Natural killer cell treated with Interleukin-12 subunit alpha and Interleukin-12 subunit beta and Interleukin-15 and Interleukin-18, amount 100 ng/mL, for 72 hours (primary cell): Measurements from ENCODE around the gene HSFX1. TPM values are rescaled to one million over a fixed set of nuclear protein-coding genes. Genes with fewer than 3 reads are reported as not detected.
"Not testable (repeated sequence)": the region's sequence is repeated elsewhere in the genome, so short reads cannot be mapped to it uniquely, and the experiment has no call there.

Experiments used
- ATAC-seq, 2 donors: fragments of 150-1000 bp; cut with Tn5 transposase in 1 of 2; sonication (Bioruptor Pico), chemical (Tn5 transposase) in 1 of 2; 2 replicates each; pipeline ENCODE4 v1.10.0; 2021
- DNase-seq: peaks from one replicate; pipeline ENCODE4 v3.0.0; 2022; ENCODE audit warnings: low spot score
- H3K27ac Mint-ChIP-seq, 2 donors: 1 replicate in 1 of 2; 2 replicates in 1 of 2; pipeline ENCODE4 v1.8.0; 2022; ENCODE audit warnings: mixed read lengths in 2 of 2, mild to moderate bottlenecking in 1 of 2, moderate library complexity in 1 of 2
- H3K27me3 Mint-ChIP-seq, 2 donors: 1 replicate in 1 of 2; 2 replicates in 1 of 2; pipeline ENCODE4 v1.8.0; 2022; ENCODE audit warnings: mixed read lengths in 2 of 2
- H3K36me3 Mint-ChIP-seq: one replicate; pipeline ENCODE4 v1.8.0; 2022; ENCODE audit warnings: mixed read lengths
- H3K4me1 Mint-ChIP-seq, 2 donors: 1 replicate in 1 of 2; 2 replicates in 1 of 2; pipeline ENCODE4 v1.8.0; 2022; ENCODE audit warnings: low read depth in 2 of 2, mixed read lengths in 2 of 2, mild to moderate bottlenecking in 1 of 2
- H3K4me3 Mint-ChIP-seq: one replicate; pipeline ENCODE4 v1.8.0; 2022; ENCODE audit warnings: mixed read lengths
- H3K9me3 Mint-ChIP-seq: 2 replicates; pipeline ENCODE4 v1.8.0; 2022; ENCODE audit warnings: mixed read lengths
- total RNA-seq, 2 donors: library from RNA; stranded (reverse); gene quantifications; one replicate each; pipeline ENCODE4 v1.2.3, GENCODE V29; 2022

Gene HSFX1
- total RNA-seq, 2 donors from 2014 or later = 0.33 to 0.52 TPM

DNA sequence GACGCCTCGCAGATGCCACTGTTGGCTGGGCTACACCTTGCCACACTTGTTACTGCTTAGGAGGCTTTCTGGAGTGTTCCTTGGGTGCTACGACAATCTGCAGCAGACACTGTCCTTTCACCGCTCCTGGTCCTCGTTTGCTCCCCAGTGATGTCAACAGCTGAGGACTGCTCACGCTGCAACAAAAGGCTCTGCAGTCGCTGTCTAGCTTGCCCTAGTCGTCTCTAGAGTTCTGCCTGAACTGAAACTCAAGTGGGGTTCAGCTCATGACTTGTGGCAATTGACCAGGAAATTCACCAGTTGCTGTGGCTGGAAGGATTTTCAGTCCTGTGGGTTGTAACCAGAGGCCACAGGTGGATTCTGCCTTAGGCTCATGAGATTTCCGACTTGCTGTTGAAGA, 842 bp upstream of the HSFX1 start:
- H3K27me3 Mint-ChIP-seq, H3K27ac Mint-ChIP-seq, H3K4me3 Mint-ChIP-seq, ATAC-seq, H3K36me3 Mint-ChIP-seq, DNase-seq, H3K4me1 Mint-ChIP-seq, H3K9me3 Mint-ChIP-seq: not testable (repeated sequence)

DNA sequence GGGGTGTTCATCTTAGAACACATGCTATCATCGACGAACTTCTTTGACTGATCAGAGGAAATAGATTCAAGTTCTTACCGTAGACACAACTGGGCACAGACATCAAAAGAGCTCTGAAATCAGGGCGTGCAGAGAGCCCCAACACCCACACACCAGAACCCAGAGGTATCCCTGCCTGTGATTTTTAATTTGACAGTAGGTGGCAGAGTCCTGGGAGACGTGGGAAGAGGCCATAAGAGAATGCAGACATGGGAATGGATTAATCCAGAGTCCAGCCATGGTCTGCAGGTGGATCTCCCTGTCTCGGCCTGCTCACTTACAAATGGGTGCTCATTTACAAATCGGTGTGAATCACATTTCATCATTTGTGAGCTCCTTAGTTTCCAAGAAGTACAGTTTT, 4.1 kb downstream of the HSFX1 start:
- H3K4me3 Mint-ChIP-seq, DNase-seq, H3K27ac Mint-ChIP-seq, H3K4me1 Mint-ChIP-seq, ATAC-seq, H3K27me3 Mint-ChIP-seq, H3K36me3 Mint-ChIP-seq, H3K9me3 Mint-ChIP-seq: not testable (repeated sequence)

DNA sequence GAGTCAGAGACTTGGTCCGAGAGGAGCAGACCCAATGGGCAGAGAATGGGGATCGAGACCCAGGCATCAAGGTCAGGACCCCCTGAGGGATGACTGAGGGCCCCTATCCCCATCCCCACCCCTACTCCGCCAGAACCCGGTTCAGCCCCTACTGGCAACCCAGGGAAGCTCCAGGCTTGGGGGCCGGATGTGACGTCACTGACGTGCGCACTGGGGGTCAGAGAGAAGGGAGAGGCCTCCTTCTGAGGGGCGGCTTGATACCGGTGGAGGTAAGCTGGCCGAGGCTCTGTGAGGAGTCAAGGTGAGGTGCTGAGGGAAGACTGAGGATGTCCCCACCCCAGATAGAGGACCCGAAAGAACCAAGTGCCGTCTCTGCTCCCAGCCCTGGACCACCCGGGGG, 7.9 kb downstream of the HSFX1 start, which contains the start of gene MAGEA9:
Gene MAGEA9, plus strand, starts transcription at position 204 of the 400 bp plus-strand sequence. CDS start 4,281 bp downstream, outside the sequence.
- H3K9me3 Mint-ChIP-seq, H3K36me3 Mint-ChIP-seq, DNase-seq, ATAC-seq, H3K27ac Mint-ChIP-seq, H3K4me3 Mint-ChIP-seq, H3K4me1 Mint-ChIP-seq, H3K27me3 Mint-ChIP-seq: not testable (repeated sequence)

DNA sequence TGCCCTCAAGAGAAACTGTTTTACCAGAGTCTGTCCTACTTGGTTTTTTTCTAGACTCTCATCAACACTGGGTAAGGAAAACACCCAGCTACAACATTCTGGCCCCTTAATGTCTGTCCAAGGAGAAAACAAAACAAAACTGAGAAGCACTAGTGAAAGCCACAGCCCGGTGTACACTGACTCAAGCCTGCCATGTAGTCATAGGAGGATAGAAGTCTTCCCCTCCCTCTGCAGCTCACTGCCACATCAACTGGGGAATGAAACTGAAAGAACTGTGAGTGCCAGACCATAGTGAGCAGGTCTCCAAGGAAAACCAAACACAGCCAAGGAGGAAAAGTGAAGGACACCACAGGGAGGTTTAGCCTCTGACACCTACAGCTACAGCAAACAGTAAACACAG, 21.7 kb downstream of the HSFX1 start:
- not testable (repeated sequence) for H3K27ac Mint-ChIP-seq
- ATAC-seq = peak; percentile 97 to 99

DNA sequence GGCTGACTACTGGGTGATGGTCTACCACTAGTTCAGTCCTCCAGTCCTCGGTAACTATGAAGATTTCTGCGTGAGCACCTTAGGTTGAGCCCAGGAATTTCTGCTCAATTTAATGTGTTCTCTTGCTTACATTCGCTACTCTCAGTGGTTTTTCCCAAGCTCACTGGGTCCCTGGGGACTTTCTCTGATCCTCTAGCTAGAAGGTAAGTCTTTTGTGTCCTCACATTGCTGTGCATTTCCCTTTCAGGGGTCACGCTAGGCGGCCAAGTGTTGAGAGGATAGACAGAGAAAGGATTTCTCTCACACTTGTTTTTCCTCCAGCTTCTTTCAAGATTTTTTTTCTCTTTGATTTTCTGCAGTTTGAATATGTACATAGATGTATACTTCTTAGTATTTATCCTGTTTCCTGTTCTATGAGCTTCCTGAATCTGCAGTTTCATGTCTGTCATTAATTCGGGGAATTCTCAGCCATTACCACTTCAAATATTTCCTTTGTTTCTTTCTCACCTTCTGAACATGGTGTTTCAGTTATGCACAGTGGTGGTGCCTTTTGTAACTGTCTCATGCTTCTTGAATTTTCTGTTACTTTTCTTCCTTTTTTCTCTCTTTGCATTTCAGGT, 25.3 kb downstream of the HSFX1 start:
- Mint-ChIP-seq H3K4me1 (peaks cover 6 to 40% of the 10 kb centered on the region in 2 donors), H3K4me3 (peak overlapping the region; percentile 38), H3K36me3 (no peaks in the 10 kb centered on the region), H3K9me3 (no peaks in the 10 kb centered on the region), H3K27ac (peak overlapping the region in 1 of 2 donors; percentile 34), H3K27me3 (peaks cover 0 to 14% of the 10 kb centered on the region in 2 donors)
- DNase-seq (no peak), ATAC-seq (no peak)

More for the DNA sequence above, 21.7 kb downstream of the HSFX1 start:
- H3K9me3 Mint-ChIP-seq, H3K36me3 Mint-ChIP-seq, H3K4me3 Mint-ChIP-seq, H3K27me3 Mint-ChIP-seq, DNase-seq: not testable (repeated sequence)
- H3K4me1 Mint-ChIP-seq = peaks cover 6 to 35% of the 10 kb centered on the region in 2 donors

DNA sequence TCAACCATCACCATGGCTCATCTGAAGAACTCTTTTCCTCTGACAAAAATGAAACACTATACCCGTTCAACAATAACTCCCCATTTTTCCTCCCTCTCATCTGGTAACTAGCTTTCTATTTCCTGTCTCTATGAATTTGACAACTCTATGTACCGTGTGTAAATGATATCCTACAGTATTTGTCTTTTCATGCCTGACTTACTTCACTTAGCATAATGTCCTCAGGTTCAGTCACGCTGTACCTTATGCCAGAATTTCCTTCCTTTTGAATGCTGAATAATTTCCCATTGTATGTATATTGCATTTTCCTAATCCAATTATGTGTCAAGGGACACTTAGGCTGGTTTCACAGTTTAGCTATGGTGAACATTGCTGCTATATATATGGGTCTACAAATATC, 26.1 kb downstream of the HSFX1 start:
- DNase-seq (no peak), ATAC-seq (no peak)
- Mint-ChIP-seq H3K27ac (peak overlapping the region in 1 of 2 donors; percentile 34), H3K36me3 (no peaks in the 10 kb centered on the region), H3K9me3 (no peaks in the 10 kb centered on the region), H3K27me3 (peaks cover 0 to 14% of the 10 kb centered on the region in 2 donors), H3K4me3 (peak overlapping the region; percentile 38), H3K4me1 (peaks cover 6 to 40% of the 10 kb centered on the region in 2 donors)

DNA sequence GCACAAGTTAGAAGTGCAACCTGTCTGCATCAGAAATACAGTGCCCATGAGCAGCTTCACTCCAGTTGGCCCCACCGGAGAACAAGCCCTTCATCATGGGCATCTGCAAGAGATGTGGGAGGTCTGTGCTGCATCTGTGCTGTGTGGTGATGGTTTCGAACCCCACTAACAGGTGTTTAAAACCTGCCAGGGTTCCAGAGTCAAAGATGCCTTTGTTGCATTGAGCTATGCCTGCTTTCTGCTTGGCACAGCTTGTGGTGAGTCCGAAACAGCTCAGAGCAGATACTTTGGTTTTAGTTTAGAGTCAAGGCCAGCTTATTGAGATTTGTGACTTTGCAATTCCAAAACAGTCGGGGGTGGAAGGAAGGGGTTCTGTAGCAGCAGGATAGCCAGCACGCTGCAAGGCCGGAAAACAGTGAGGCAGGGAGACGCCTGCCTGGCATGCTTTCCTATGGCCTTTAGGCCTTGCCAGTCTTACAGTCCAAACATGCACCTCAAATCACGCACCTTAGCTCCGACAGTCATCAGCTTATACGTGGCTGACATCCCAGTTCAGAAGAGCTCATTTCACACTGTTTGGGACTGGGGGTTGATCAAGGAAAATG, 29.7 kb downstream of the HSFX1 start:
- H3K4me3 Mint-ChIP-seq = no peak overlapping the region
- no peaks in the 10 kb centered on the region for H3K36me3 Mint-ChIP-seq
- DNase-seq (no peak), ATAC-seq (no peak)
- no peaks in the 10 kb centered on the region for H3K9me3 Mint-ChIP-seq
- H3K4me1 Mint-ChIP-seq = peaks cover 3 to 22% of the 10 kb centered on the region in 2 donors
- H3K27me3 Mint-ChIP-seq = peaks cover 0 to 14% of the 10 kb centered on the region in 2 donors
- no peak overlapping the region for H3K27ac Mint-ChIP-seq

DNA sequence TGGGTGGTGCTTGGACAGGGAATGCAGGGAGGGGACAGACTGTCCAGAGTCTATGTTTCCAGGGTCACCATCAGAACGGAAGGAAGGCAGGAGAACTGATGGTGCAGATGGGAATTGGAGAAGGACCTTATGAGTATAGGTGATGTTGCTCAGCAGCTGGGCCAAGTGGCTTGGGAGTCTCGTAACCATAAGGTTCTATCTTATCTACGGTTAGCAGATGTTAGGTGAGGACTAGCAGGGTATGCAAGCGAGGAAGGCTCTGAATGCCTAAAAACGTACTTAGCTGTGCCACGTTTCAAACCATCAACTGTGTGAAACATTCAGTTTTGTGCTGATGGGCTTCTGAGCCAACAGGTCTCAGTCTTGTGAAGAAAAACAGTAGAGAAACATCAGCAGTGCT, 30.2 kb downstream of the HSFX1 start:
- no peak for ATAC-seq
- peaks cover 3 to 20% of the 10 kb centered on the region in 2 donors for H3K4me1 Mint-ChIP-seq

DNA sequence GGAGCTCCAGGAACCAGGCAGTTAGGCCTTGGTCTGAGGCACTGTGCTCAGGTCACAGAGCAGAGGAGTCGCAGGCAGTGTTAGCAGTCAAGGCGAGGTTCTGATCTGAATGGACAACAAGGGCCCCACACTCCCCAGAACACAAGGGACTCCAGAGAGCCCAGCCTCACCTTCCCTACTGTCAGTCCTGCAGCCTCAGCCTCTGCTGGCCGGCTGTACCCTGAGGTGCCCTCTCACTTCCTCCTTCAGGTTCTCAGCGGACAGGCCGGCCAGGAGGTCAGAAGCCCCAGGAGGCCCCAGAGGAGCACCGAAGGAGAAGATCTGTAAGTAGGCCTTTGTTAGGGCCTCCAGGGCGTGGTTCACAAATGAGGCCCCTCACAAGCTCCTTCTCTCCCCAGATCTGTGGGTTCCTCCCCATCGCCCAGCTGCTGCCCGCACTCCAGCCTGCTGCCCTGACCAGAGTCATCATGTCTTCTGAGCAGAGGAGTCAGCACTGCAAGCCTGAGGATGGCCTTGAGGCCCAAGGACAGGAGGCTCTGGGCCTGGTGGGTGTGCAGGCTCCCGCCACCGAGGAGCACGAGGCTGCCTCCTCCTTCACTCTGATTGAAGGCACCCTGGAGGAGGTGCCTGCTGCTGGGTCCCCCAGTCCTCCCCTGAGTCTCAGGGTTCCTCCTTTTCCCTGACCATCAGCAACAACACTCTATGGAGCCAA, 34.0 kb downstream of the HSFX1 start:
- Mint-ChIP-seq H3K4me1 (no peaks in the 10 kb centered on the region), H3K36me3 (no peaks in the 10 kb centered on the region), H3K4me3 (no peak overlapping the region), H3K9me3 (no peaks in the 10 kb centered on the region), H3K27me3 (peaks cover 0 to 6% of the 10 kb centered on the region in 2 donors), H3K27ac (no peak overlapping the region)
- DNase-seq (no peak), ATAC-seq (peak in 1 of 2 donors; percentile 14)

More for the DNA sequence above, 30.2 kb downstream of the HSFX1 start:
- no peaks in the 10 kb centered on the region for H3K9me3 Mint-ChIP-seq
- no peak for DNase-seq
- no peaks in the 10 kb centered on the region for H3K36me3 Mint-ChIP-seq
- no peak overlapping the region for H3K27ac Mint-ChIP-seq
- H3K4me3 Mint-ChIP-seq = no peak overlapping the region
- H3K27me3 Mint-ChIP-seq = peaks cover 0 to 14% of the 10 kb centered on the region in 2 donors

DNA sequence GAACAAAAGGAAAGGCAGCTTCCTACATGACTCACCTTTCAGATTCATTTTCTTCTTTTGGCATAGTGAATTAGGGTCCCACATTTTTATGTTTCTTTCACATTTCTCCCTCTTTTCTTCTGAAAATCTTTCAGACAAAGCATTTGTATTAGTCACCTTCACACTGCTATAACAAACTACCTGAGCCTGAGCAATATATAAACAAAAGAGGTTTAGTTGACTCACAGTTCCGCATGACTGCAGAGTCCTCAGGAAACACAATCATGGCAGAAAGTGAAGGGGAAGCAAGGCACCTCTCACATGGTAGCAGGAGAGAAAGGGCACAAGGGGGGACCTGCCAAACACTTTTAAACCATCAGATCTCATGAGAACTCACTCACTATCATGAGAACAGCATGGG, 44.8 kb downstream of the HSFX1 start:
- Mint-ChIP-seq H3K27ac (no peak overlapping the region), H3K36me3 (peaks cover 4% of the 10 kb centered on the region), H3K27me3 (peaks cover 13 to 22% of the 10 kb centered on the region in 2 donors), H3K4me1 (peaks cover 5 to 9% of the 10 kb centered on the region in 2 donors), H3K4me3 (no peak overlapping the region), H3K9me3 (no peaks in the 10 kb centered on the region)
- no peak for DNase-seq
- no peak for ATAC-seq

DNA sequence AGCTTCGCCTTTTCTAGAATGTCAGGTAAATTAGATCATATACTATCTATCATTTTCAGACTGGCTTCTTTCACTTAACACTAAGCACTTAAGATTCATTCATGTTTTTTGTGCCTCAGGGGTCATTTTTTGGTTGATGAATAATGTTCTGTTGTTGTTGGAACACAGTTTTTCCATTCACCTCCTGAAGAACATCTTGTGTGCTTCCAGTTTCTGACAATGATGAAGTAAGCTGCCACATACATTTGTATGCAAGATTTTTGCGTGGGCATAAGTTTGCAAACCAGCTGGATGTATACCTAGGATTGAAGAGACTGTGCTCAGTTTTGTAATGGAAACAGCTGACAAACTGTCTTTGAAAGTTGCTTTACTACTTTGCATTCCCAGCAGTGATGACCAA, 45.5 kb downstream of the HSFX1 start:
- no peak for DNase-seq
- no peak for ATAC-seq
- peaks cover 5 to 9% of the 10 kb centered on the region in 2 donors for H3K4me1 Mint-ChIP-seq
- no peak overlapping the region for H3K4me3 Mint-ChIP-seq
- H3K27ac Mint-ChIP-seq = no peak overlapping the region
- peaks cover 4% of the 10 kb centered on the region for H3K36me3 Mint-ChIP-seq
- no peaks in the 10 kb centered on the region for H3K9me3 Mint-ChIP-seq
- H3K27me3 Mint-ChIP-seq = peaks cover 6 to 21% of the 10 kb centered on the region in 2 donors

DNA sequence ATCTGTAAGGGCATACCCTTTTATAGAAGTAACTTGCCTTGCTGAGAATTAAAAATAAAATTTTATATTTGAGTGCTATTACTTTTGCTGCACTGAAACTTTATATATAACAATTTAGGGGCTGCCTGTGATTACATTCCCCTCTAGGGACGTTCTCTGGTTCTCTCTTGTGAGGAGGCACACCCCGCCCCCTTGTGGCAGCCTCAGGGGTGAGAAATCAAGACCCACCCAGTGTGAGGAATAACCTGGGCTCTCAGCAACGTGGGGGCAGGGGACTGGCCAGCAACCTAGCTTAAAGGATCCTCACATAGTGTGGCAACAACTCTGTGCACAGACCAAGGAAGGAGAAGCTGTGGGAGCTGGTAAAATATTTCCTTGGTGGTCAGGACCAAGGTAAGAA, 51.6 kb downstream of the HSFX1 start:
- Mint-ChIP-seq H3K4me3 (no peak overlapping the region), H3K9me3 (no peaks in the 10 kb centered on the region), H3K4me1 (peaks cover 31 to 61% of the 10 kb centered on the region in 2 donors), H3K36me3 (peaks cover 4% of the 10 kb centered on the region), H3K27ac (peak overlapping the region in 1 of 2 donors; percentile 7), H3K27me3 (peaks cover 0 to 13% of the 10 kb centered on the region in 2 donors)
- no peak for ATAC-seq
- DNase-seq = no peak
